HG03575 (cell line): ENCODE data around the gene LRRC3B.

Experiments used
- ATAC-seq: cut with Tn5 transposase; IDR thresholded peaks from one replicate; pipeline ENCODE4 v1.9.1; 2021; ENCODE audit not compliant: unreplicated experiment, insufficient number of reproducible peaks, low FRiP score; ENCODE audit errors: extremely low read depth

The LRRC3B gene

DNA sequence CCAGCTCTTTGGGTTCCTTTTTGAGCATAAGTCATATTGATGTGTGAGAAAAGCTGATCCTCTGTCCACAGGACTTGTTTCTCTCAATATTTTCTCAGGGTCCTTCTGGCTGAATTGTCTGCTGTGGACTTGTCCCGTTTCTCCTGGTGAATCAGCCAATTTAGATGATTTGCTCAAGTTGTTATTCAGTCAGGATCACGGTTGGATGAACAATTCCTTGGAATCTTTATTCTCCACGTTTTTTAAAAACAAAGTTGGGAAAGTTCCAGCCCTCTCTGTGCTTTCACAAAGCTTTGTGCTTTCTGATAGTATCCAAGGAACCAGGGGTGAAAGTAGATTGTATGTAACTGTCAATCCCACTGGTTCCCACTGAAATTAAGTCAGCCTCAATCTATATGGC lies 61.3 kb downstream of the LRRC3B start:
- ATAC-seq: no peak

DNA sequence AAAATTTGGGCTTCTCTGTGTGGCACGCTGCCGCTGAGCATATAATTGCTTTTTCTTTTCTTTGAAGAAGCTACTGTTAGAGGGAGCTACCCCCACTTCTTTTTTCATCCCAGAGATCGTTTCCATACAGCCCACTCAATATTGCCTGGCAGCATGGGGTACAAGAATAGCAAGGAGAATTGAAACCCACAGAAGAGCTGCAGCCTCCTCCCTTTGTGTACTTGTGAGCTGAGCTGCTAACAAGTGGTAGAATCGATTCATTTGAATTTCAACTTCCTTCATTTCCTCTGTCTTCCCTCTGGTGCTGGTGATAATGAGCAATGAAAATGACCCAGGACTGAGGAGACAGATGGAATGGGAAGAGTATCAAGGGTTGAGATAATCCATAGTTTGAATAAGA lies 64.9 kb downstream of the LRRC3B start:
- no peak for ATAC-seq

- no peak for ATAC-seq
Observed at GRCh38 chr3:26699553-26699952, 77.0 kb downstream of the LRRC3B start.

DNA sequence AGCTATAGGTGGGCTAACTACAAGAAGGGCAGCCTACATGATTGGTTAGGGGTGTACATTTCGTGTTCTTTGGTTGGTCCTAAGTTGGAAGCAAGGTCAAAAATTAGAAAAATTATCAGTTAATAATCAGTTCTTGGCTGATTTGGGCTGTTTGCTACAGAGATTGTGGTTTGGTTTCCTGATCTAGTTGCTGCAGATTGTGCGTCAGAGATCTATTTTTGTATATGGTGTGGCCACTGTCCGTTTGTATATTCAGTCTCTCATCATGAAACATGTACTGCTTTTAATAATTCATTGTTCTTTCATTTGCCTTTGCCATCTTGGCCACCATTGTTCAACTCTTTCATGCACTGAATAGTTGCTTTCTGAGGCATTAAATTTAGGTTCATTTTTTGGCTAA lies 80.9 kb downstream of the LRRC3B start:
- ATAC-seq: no peak

DNA sequence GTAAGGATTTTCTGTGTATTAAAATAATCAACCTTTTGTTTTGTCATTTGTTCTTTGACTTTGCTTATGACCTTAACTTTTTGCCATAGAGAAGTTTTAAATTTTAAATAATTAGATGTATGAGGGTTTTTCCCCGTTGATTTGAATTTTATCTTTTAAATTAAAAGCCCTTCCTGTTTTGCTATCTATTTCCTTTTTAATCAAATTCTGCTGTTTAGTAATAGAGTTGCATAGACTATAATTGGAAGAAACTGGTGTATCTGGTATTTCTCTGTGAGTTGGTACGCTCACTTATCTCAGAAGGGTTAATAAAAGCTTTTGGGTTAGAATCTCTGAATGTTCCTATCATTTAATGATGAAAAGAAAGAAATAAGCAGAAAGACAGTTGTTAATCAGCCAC lies 82.2 kb downstream of the LRRC3B start:
- no peak for ATAC-seq

DNA sequence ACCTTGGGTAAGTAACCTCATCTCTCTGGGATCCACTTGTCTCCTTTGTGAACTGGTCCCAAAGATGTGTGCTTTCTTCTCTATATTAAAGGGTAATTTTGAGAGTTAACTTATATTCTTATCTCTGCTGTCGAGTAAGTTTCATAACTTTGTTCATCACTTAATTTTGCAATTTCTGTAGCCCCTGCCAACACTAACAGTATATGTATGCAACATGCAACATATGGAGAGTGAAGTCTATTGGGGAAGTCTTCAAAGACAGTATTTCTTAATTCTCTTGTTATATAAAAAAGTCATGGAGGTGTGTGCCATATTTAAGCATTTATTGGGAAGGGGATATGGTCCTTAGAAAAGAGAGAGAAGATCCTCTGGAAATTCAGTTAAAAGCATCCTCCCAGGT lies 85.9 kb downstream of the LRRC3B start:
- ATAC-seq: no peak

DNA sequence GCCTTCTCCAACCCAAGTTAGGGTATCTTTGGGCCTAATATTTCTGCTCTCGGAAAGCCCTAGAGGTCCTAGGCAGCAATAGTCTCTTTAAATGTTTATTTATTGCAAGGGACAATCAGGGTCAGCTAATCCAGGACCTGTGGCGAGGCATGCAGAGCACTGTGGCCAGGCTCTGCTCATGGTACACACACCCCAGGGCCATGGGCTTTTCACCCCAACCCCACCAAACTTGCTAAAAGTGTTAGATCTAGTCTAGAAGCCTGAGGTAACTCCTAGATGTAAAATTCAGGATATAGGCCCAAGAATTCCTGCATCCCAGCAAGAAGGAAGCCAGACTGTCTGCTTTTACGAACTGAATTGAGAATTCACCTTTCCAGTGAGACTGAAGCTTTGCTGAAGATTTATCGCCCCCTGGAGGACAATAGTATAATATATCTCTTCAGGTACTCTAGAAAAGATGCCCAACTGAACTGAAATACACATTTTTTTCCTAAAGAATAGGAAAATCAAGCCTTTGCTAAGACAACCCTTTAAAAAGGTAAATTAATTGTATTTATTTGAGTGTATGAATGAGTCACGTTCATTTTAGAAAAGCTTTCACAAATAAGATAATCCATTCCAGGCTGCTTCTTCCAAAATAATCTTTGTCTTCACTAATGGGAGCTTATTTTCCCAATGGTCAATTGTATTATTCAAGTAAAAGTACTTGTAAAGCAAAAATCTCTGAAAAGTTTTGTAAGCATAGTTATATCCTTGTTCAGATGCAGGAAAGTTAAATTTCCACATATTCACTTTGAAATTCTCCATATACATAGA lies 89.8 kb downstream of the LRRC3B start:
- ATAC-seq: no peak

DNA sequence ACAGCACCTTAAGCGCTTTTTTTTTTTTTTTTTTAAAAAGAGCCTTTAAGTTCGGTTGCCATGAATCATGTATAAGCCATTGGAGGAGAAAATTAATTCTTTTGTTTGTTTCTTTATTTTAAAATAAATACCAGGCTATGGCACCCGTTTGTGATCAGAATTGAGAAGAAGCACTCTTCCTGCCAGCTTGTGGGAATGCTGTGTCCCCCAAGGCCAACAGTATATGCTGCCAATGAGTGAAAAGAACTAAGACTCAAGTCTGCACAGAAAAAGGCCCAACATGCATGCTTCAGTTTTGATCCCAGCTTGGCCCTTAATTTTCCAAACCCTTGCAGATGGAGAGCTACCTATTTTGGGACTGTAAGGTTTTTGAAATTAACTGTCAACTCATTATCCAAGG lies 90.5 kb downstream of the LRRC3B start:
- ATAC-seq: no peak

DNA sequence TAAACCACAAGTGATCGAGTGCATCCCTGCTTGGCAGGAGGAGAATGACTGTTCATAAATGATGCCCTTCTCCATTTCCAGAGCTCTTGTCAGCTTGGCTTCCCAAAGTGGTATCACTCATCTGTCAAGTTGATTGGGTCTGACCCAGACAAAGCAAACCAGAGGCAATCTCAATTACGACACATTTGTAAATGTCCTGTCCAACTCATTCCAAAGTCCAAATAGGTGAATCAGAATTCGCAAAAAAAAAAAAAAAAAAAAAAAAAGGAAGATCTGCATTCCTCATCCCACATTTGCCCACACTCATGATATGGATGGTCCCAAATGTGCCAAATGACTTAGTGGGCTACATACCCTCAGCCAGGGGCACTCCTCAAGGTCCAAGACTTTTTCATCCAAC lies 91.9 kb downstream of the LRRC3B start:
- ATAC-seq: no peak

DNA sequence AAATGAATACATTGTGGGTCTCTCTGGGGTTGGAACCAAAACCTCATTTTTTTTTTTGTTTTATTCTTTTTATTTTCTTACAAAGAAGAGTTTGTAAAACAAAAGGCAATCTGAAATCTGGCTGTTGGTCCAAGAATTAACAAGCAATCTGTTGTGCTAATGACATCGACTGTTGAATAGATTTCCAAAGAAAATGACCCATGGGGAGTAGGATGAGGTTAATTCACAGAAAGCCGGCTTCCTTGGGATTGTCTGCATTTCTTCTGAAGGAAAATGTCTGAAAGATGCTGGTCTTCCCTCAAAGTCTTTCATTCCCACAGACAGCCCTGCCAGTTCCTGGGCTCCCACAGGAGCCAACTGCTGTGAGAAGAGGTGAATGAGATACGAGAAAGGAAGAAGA lies 92.9 kb downstream of the LRRC3B start:
- no peak for ATAC-seq

- ATAC-seq: no peak
Observed at GRCh38 chr3:26718315-26718714, 95.7 kb downstream of the LRRC3B start.

GRCh38 chr3:26719134-26719533 lies 96.6 kb downstream of the LRRC3B start:
- no peak for ATAC-seq

DNA sequence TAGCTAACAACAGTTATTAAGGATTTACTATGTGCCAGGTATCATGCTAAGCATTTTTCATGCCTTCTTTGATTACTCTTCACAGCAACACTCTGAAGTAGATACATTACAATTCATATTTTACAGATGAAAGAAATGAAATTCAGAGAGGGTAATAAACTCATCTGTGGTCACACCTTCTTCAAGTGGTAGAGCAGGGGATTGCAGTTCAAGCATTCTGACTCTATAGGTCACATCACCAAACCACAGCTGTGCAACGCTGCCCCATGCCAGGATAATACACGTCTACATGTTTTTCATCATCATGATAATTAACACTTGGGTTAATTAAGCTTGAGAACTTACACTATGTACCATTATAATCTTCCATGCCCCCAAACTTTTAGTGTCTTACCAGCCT lies 98.5 kb downstream of the LRRC3B start:
- ATAC-seq: no peak

- ATAC-seq: no peak
Observed at GRCh38 chr3:26731843-26732242, 109.3 kb downstream of the LRRC3B start.

- no peak for ATAC-seq
Observed at GRCh38 chr3:26750263-26750662, 127.7 kb downstream of the LRRC3B start.

GRCh38 chr3:26752466-26752865 lies 129.9 kb downstream of the LRRC3B start:
- ATAC-seq: no peak

- ATAC-seq: no peak
Observed at GRCh38 chr3:26753095-26753494, 130.5 kb downstream of the LRRC3B start.

- ATAC-seq: no peak
Observed at GRCh38 chr3:26757978-26758377, 135.4 kb downstream of the LRRC3B start.
